ENCODE results near the gene MPPED2. TPM values are rescaled to one million over a fixed set of nuclear protein-coding genes. Genes with fewer than 3 reads are reported as not detected.

MPPED2 gene
- total RNA-seq, 1 donor from 2014 or later, result 25.9 TPM

DNA sequence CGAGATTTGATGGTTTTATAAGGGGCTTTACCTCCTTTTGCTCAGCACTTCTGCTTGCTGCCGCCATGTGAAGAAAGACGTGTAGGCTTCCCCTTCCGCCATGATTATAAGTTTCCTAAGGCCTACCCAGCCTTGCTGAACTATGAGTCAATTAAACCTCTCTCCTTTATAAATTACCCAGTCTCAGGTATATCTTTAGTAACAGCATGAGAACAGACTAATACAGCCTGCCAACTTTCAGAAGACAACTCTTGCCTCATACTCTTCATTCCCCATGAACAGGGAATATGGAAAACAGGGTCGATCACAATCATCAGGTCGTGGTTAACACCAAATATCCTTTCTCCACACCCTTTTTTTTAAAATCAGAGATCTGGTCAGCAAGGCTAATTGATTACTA, 83.0 kb downstream of the MPPED2 start:
- peaks cover 3% of the 10 kb centered on the region for H3K36me3 Mint-ChIP-seq (ENCODE audit: insufficient read depth)
- H3K27ac Mint-ChIP-seq, result no peak overlapping the region
- no peak overlapping the region for H3K4me3 Mint-ChIP-seq (ENCODE audit: low read depth)
- TF ChIP-seq, protein P1, sequence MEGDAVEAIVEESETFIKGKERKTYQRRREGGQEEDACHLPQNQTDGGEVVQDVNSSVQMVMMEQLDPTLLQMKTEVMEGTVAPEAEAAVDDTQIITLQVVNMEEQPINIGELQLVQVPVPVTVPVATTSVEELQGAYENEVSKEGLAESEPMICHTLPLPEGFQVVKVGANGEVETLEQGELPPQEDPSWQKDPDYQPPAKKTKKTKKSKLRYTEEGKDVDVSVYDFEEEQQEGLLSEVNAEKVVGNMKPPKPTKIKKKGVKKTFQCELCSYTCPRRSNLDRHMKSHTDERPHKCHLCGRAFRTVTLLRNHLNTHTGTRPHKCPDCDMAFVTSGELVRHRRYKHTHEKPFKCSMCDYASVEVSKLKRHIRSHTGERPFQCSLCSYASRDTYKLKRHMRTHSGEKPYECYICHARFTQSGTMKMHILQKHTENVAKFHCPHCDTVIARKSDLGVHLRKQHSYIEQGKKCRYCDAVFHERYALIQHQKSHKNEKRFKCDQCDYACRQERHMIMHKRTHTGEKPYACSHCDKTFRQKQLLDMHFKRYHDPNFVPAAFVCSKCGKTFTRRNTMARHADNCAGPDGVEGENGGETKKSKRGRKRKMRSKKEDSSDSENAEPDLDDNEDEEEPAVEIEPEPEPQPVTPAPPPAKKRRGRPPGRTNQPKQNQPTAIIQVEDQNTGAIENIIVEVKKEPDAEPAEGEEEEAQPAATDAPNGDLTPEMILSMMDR (IDR thresholded peaks at IDR 0.05; ENCODE audit: unreplicated experiment), result no peak
- H3K9me3 Mint-ChIP-seq (ENCODE audit: low read depth), result no peaks in the 10 kb centered on the region
- DNase-seq (ENCODE audit: low spot score, unreplicated experiment), result no peak
- peaks cover 17% of the 10 kb centered on the region for H3K4me1 Mint-ChIP-seq (ENCODE audit: low read depth)
- no peaks in the 10 kb centered on the region for H3K27me3 Mint-ChIP-seq

DNA sequence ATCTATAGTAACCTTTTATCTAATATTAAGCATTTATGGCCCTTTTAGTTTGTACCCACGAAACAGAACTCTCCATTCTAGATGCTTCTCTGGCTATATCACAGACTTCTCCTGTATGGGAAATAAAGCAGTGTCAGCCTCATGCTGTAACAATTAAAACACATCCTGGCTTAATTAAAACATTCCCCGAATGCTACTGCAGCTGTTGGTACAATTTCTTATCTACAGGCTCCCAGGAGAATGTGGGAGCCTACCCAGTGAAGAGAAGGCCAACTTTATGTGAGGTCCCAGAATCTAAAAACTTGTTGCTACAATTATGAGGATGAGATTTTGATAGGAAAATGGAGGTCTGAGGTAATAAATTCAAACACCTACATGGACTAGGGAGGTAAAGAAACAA, 83.8 kb downstream of the MPPED2 start:
- TF ChIP-seq, protein P1 (IDR thresholded peaks at IDR 0.05; ENCODE audit: unreplicated experiment), result no peak
- H3K27me3 Mint-ChIP-seq, result no peaks in the 10 kb centered on the region
- no peak overlapping the region for H3K27ac Mint-ChIP-seq
- peaks cover 3% of the 10 kb centered on the region for H3K36me3 Mint-ChIP-seq (ENCODE audit: insufficient read depth)
- H3K4me3 Mint-ChIP-seq (ENCODE audit: low read depth), result no peak overlapping the region
- H3K4me1 Mint-ChIP-seq (ENCODE audit: low read depth), result peaks cover 17% of the 10 kb centered on the region
- no peaks in the 10 kb centered on the region for H3K9me3 Mint-ChIP-seq (ENCODE audit: low read depth)
- DNase-seq (ENCODE audit: low spot score, unreplicated experiment), result no peak

DNA sequence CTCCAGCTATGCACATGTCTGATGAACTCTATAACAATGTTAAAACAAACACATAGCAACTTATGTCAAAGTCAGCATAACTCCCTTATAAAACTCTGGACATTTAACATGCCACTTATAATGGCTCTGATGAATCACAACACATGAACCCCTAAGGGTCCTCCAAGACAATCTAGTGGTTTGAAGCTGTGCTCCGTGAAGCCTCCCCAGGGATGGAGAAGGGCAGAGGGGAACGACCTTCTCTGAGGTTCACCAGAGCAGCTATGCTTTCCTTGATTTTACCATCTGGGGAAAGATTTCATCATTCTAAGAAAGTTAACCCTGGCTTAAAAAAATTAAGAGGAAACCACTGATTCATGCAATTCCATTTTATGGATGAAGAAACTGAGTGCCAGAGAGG, 84.4 kb downstream of the MPPED2 start:
- H3K36me3 Mint-ChIP-seq (ENCODE audit: insufficient read depth), result peaks cover 3% of the 10 kb centered on the region
- no peak overlapping the region for H3K27ac Mint-ChIP-seq
- no peak for DNase-seq (ENCODE audit: low spot score, unreplicated experiment)
- TF ChIP-seq, protein P1 (IDR thresholded peaks at IDR 0.05; ENCODE audit: unreplicated experiment), result no peak
- H3K27me3 Mint-ChIP-seq, result no peaks in the 10 kb centered on the region
- no peak overlapping the region for H3K4me3 Mint-ChIP-seq (ENCODE audit: low read depth)
- no peaks in the 10 kb centered on the region for H3K9me3 Mint-ChIP-seq (ENCODE audit: low read depth)
- H3K4me1 Mint-ChIP-seq (ENCODE audit: low read depth), result peaks cover 17% of the 10 kb centered on the region

DNA sequence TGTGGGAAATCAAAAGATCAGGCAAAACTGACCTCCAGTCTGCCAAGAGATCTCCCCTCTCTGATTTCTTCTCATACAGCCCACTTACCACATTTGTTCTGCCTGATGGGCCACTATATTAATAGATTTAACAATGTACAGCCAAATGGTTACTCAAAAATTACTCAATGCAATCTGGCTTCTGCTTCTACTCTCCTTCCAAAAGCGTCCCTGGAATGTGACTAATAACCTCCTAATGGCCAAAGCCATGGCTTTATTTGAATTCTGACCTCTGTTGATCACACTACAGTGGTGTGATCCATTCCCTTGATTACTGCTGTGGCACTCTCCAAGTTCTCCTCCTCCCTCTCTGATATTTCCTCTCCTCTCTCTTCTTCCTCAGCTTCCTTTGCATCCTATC, 86.2 kb downstream of the MPPED2 start:
- no peaks in the 10 kb centered on the region for H3K9me3 Mint-ChIP-seq (ENCODE audit: low read depth)
- H3K4me1 Mint-ChIP-seq (ENCODE audit: low read depth), result peaks cover 10% of the 10 kb centered on the region
- peaks cover 3% of the 10 kb centered on the region for H3K36me3 Mint-ChIP-seq (ENCODE audit: insufficient read depth)
- TF ChIP-seq, protein P1 (IDR thresholded peaks at IDR 0.05; ENCODE audit: unreplicated experiment), result no peak
- H3K27ac Mint-ChIP-seq, result no peak overlapping the region
- no peak overlapping the region for H3K4me3 Mint-ChIP-seq (ENCODE audit: low read depth)
- no peaks in the 10 kb centered on the region for H3K27me3 Mint-ChIP-seq
- DNase-seq (ENCODE audit: low spot score, unreplicated experiment), result no peak

DNA sequence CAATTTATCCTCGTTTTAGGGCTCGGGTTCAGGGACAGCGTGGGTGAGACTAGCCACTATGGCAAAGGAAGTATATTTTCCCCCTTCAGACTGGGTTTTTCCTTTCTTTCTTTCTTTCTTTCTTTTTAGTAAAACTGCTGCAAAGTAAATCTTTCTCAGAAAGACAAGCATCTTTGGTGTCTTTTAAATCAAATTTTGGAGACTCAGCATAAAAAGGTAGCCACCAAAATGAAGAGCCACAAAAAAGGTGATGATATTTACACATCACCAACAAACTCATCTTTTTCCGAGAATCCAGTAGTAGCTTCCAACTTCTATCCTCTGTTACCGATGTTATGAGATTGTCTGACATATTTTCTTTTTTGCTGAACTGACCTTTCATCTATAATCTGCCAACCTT, 88.6 kb downstream of the MPPED2 start:
- Mint-ChIP-seq H3K9me3 (ENCODE audit: low read depth) (no peaks in the 10 kb centered on the region), H3K27me3 (no peaks in the 10 kb centered on the region), H3K4me3 (ENCODE audit: low read depth) (no peak overlapping the region)

More for the DNA sequence above, 88.6 kb downstream of the MPPED2 start:
- TF ChIP-seq, protein P1 (IDR thresholded peaks at IDR 0.05; ENCODE audit: unreplicated experiment), result no peak
- peaks cover 1% of the 10 kb centered on the region for H3K4me1 Mint-ChIP-seq (ENCODE audit: low read depth)
- DNase-seq (ENCODE audit: low spot score, unreplicated experiment), result no peak
- peaks cover 3% of the 10 kb centered on the region for H3K36me3 Mint-ChIP-seq (ENCODE audit: insufficient read depth)
- H3K27ac Mint-ChIP-seq, result no peak overlapping the region
